Measurements from ENCODE around the gene POLE3.

DNA sequence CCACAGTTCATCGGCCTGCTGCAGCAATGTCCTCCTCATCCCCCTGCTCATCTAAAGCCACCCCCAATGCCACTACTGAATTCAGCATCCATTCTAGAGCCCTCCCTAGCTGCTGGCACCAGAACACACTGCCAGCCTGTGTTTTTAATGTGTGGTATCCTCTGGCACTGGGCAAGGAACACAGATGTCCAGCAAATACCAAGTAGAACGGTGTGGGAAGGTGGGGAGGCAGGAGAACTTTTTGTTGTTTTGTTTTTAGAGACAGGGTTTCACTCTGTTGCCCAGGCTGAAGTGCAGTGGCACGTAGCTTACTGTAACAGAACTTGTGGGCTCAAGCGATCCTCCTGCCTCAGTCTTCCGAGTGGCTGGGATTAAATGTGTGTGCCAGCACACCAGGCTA is 38.4 kb downstream of the POLE3 start:
- TF ChIP-seq, protein P1, sequence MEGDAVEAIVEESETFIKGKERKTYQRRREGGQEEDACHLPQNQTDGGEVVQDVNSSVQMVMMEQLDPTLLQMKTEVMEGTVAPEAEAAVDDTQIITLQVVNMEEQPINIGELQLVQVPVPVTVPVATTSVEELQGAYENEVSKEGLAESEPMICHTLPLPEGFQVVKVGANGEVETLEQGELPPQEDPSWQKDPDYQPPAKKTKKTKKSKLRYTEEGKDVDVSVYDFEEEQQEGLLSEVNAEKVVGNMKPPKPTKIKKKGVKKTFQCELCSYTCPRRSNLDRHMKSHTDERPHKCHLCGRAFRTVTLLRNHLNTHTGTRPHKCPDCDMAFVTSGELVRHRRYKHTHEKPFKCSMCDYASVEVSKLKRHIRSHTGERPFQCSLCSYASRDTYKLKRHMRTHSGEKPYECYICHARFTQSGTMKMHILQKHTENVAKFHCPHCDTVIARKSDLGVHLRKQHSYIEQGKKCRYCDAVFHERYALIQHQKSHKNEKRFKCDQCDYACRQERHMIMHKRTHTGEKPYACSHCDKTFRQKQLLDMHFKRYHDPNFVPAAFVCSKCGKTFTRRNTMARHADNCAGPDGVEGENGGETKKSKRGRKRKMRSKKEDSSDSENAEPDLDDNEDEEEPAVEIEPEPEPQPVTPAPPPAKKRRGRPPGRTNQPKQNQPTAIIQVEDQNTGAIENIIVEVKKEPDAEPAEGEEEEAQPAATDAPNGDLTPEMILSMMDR (IDR thresholded peaks at IDR 0.05): no peak
- TF ChIP-seq POLR2A (IDR thresholded peaks at IDR 0.05): no peak
- no peak for TF ChIP-seq POLR2AphosphoS5 (IDR thresholded peaks at IDR 0.05; ENCODE audit: insufficient read depth in 1 of 2, low read depth in 1 of 2)

All from vagina (tissue), 2 donors.